H1 (cell line): Measurements from ENCODE around the gene MYL9. TPM values are rescaled to one million over a fixed set of nuclear protein-coding genes. Genes with fewer than 3 reads are reported as not detected.

Source experiments
- CTCF ChIA-PET: fragments of 300-600 bp; sonication (Branson Sonifier 250); formaldehyde crosslinking; loops from one replicate; lab custom pipeline; 2021; ENCODE audit not compliant: partially characterized antibody; lab: Charles Lee
- POLR2A ChIA-PET: fragments of 300-600 bp; sonication (Branson Sonifier 250); formaldehyde crosslinking; loops from one replicate; lab custom pipeline; 2021; ENCODE audit warnings: inconsistent platforms; ENCODE audit not compliant: partially characterized antibody; lab: Charles Lee
- DNase-seq, 2 experiments: peaks; one replicate each; pipeline versions ENCODE4 v3.0.0 to v3.0.0-alpha.2; 2010 to 2022; ENCODE audit warnings: low spot score in 2 of 2, low read depth in 1 of 2, mixed read lengths in 1 of 2
- FAIRE-seq: peaks from 2 replicates; lab custom pipeline; 2011; peaks lifted over from hg19 to GRCh38; lab: Jason Lieb, UNC
- H2AFZ ChIP-seq: 2 replicates; pipeline ENCODE4 v1.8.1; 2012; ENCODE audit warnings: low read length, inconsistent platforms
- H2AK5ac ChIP-seq: 2 replicates; pipeline ENCODE4 v1.6.1; 2013; ENCODE audit warnings: low read depth, low read length
- H2BK120ac ChIP-seq: replicated peaks from 2 replicates; pipeline ENCODE3; 2013; ENCODE audit warnings: low read depth, low read length, inconsistent platforms
- H2BK12ac ChIP-seq: 2 replicates; pipeline ENCODE4 v1.6.1; 2013; ENCODE audit warnings: low read depth, low read length
- H2BK15ac ChIP-seq: 2 replicates; pipeline ENCODE4 v1.6.1; 2013; ENCODE audit warnings: low read length
- H2BK20ac ChIP-seq: 2 replicates; pipeline ENCODE4 v1.6.1; 2013; ENCODE audit warnings: low read length
- H2BK5ac ChIP-seq: 2 replicates; pipeline ENCODE4 v1.6.1; 2013; ENCODE audit warnings: low read depth, low read length
- H3K14ac ChIP-seq: 2 replicates; pipeline ENCODE4 v1.6.1; 2013; ENCODE audit warnings: inconsistent platforms; ENCODE audit not compliant: insufficient read length
- H3K18ac ChIP-seq: 2 replicates; pipeline ENCODE4 v1.6.1; 2013; ENCODE audit warnings: low read length; ENCODE audit errors: extremely low read depth
- H3K23ac ChIP-seq: 2 replicates; pipeline ENCODE4 v1.6.1; 2013; ENCODE audit warnings: inconsistent platforms; ENCODE audit not compliant: insufficient read length
- H3K23me2 ChIP-seq: 2 replicates; pipeline ENCODE4 v1.6.1; 2013; ENCODE audit warnings: low read depth, low read length
- H3K27ac ChIP-seq: 2 replicates; pipeline ENCODE4 v1.6.1; 2011; ENCODE audit warnings: low read depth, low read length, inconsistent platforms
- H3K27me3 ChIP-seq, 4 experiments: replicated peaks in 1 of 4; 1 replicate in 1 of 4; 2 replicates in 3 of 4; pipeline versions ENCODE4 v1.6.1 to v1.8.1; 2011 to 2013; ENCODE audit warnings: low read length in 3 of 4, mild to moderate bottlenecking in 3 of 4, inconsistent platforms in 2 of 4, mixed read lengths in 2 of 4, moderate library complexity in 1 of 4; ENCODE audit not compliant: control insufficient read depth in 3 of 4, insufficient read depth in 3 of 4; ENCODE audit errors: extremely low read depth in 1 of 4
- H3K36me3 ChIP-seq, 4 experiments: 2 replicates each; pipeline versions ENCODE4 v1.6.1 to v1.8.1; 2011 to 2013; ENCODE audit warnings: mild to moderate bottlenecking in 4 of 4, low read length in 3 of 4, moderate library complexity in 2 of 4, control low read depth in 1 of 4, inconsistent platforms in 1 of 4; ENCODE audit not compliant: insufficient read depth in 4 of 4, control insufficient read depth in 2 of 4
- H3K4ac ChIP-seq: replicated peaks from 2 replicates; pipeline ENCODE3; 2013; ENCODE audit warnings: low read length, low read depth, mixed read lengths, inconsistent platforms; ENCODE audit not compliant: insufficient read length
- H3K4me1 ChIP-seq, 4 experiments: replicated peaks in 1 of 4; 1 replicate in 1 of 4; 2 replicates in 3 of 4; pipeline versions ENCODE4 v1.6.1 to v1.8.1; 2011 to 2013; ENCODE audit warnings: low read length in 3 of 4, inconsistent platforms in 2 of 4, mixed read lengths in 1 of 4; ENCODE audit not compliant: insufficient read depth in 4 of 4, control insufficient read depth in 3 of 4
- H3K4me2 ChIP-seq, 2 experiments: 2 replicates each; pipeline versions ENCODE4 v1.6.1 to v1.8.1; 2011 to 2013; ENCODE audit warnings: low read depth in 2 of 2, low read length in 2 of 2, control low read depth in 1 of 2, inconsistent platforms in 1 of 2, mild to moderate bottlenecking in 1 of 2; ENCODE audit not compliant: insufficient read depth in 1 of 2
- H3K4me3 ChIP-seq, 4 experiments: fragments of 200-600, 300-600 bp in 1 of 4; sonication (generic), shearing (Covaris generic), sonication (Bioruptor Twin) in 1 of 4; 2 replicates each; pipeline versions ENCODE4 v1.5.1 to v1.8.1; 2011 to 2016; ENCODE audit warnings: low read length in 4 of 4, low read depth in 3 of 4, control low read depth in 2 of 4, inconsistent platforms in 2 of 4, mild to moderate bottlenecking in 2 of 4, mixed read lengths in 1 of 4, moderate library complexity in 1 of 4; ENCODE audit not compliant: insufficient read depth in 2 of 4; ENCODE audit errors: extremely low read depth in 1 of 4
- H3K56ac ChIP-seq: replicated peaks from 2 replicates; pipeline ENCODE3; 2013; ENCODE audit warnings: low read depth, mild to moderate bottlenecking, mixed read lengths, low read length, inconsistent platforms; ENCODE audit not compliant: insufficient read length
- H3K79me1 ChIP-seq: 2 replicates; pipeline ENCODE4 v1.6.1; 2013; ENCODE audit warnings: low read depth, low read length, control low read depth
- H3K79me2 ChIP-seq, 2 experiments: 2 replicates each; pipeline versions ENCODE4 v1.6.1 to v1.8.1; 2012 to 2013; ENCODE audit warnings: low read length in 2 of 2, mild to moderate bottlenecking in 2 of 2, inconsistent platforms in 1 of 2; ENCODE audit not compliant: insufficient read depth in 2 of 2, control insufficient read depth in 1 of 2
- H3K9ac ChIP-seq, 4 experiments: replicated peaks in 1 of 4; 1 replicate in 1 of 4; 2 replicates in 3 of 4; pipeline versions ENCODE4 v1.6.1 to v1.8.1; 2011 to 2013; ENCODE audit warnings: low read depth in 3 of 4, low read length in 3 of 4, control low read depth in 2 of 4, mild to moderate bottlenecking in 2 of 4, moderate library complexity in 2 of 4, inconsistent platforms in 1 of 4; ENCODE audit errors: extremely low read depth in 1 of 4
- H3K9me3 ChIP-seq, 2 experiments: 2 replicates each; pipeline versions ENCODE4 v1.6.1 to v1.8.1; 2012 to 2013; ENCODE audit warnings: mild to moderate bottlenecking in 2 of 2, moderate library complexity in 2 of 2, control low read depth in 1 of 2, inconsistent platforms in 1 of 2, low read depth in 1 of 2, low read length in 1 of 2, mixed read lengths in 1 of 2; ENCODE audit not compliant: insufficient read depth in 2 of 2
- H4K20me1 ChIP-seq, 2 experiments: replicated peaks in 1 of 2; 2 replicates each; pipeline versions ENCODE3 to v1.8.1; 2011 to 2013; ENCODE audit warnings: inconsistent platforms in 2 of 2, low read length in 2 of 2, mild to moderate bottlenecking in 1 of 2; ENCODE audit not compliant: insufficient read depth in 2 of 2, control insufficient read depth in 1 of 2
- H4K5ac ChIP-seq: 2 replicates; pipeline ENCODE4 v1.6.1; 2013; ENCODE audit warnings: low read length, low read depth, mixed read lengths, inconsistent platforms; ENCODE audit not compliant: insufficient read length
- H4K8ac ChIP-seq: 2 replicates; pipeline ENCODE4 v1.8.0; 2013; ENCODE audit warnings: mild to moderate bottlenecking, moderate library complexity, low read length, inconsistent platforms; ENCODE audit not compliant: insufficient read depth; ENCODE audit errors: extremely low read depth
- H4K91ac ChIP-seq: replicated peaks from 2 replicates; pipeline ENCODE3; 2013; ENCODE audit warnings: low read length, mixed read lengths, inconsistent platforms; ENCODE audit not compliant: insufficient read length
- SUZ12 ChIP-seq: fragments of 200-600 bp; sonication (generic); IDR thresholded peaks from 2 replicates; pipeline ENCODE4 v1.6.1; 2012; ENCODE audit warnings: mild to moderate bottlenecking, inconsistent platforms, low read length, moderate library complexity, mixed read lengths
- WGBS, 2 experiments: shearing (Covaris generic) in 1 of 2; methylation state at CpG; one replicate each; pipeline versions ENCODE4 v1.1.6 to v1.1.7; 2013 to 2015; ENCODE audit warnings: low lambda C conversion rate in 2 of 2, mixed read lengths in 2 of 2, inconsistent platforms in 1 of 2, low coverage in 1 of 2, missing lambda C conversion rate in 1 of 2; ENCODE audit not compliant: insufficient replicate concordance in 2 of 2, insufficient coverage in 1 of 2, insufficient read length in 1 of 2; ENCODE audit errors: extremely low coverage in 1 of 2, missing lambda C conversion rate in 1 of 2; 5-methylcytosine and 5-hydroxymethylcytosine counted together
- polyA plus RNA-seq, 7 experiments: library from polyadenylated mRNA; depleted of rRNA in 3 of 7; stranded (reverse) in 5 of 7; unstranded in 2 of 7; fragments of >200 nt in 5 of 7; fragments of 200-250 nt in 2 of 7; gene quantifications; 1 replicate in 5 of 7; 2 replicates in 1 of 7; 4 replicates in 1 of 7; pipeline versions ENCODE4 v1.2.1 to v1.2.3, GENCODE V29; 2011 to 2013; ENCODE audit warnings: missing spikeins in 2 of 7, mixed read lengths in 2 of 7
- total RNA-seq: library from RNA; stranded (reverse); fragmentation: NEBNext Ultra II Directional; extraction: Animal tissue kit (Norgen Biotek cat#: 25700); gene quantifications from 2 replicates; pipeline ENCODE4 v1.2.1, GENCODE V29; 2021

The MYL9 gene
- total and polyA plus RNA-seq, 2 of the 8 experiments (the other 6 are each of a cell fraction or from before 2014, with no cell fraction given) = 26.8 to 193 TPM

- WGBS, 2 experiments = 83% methylated on average over 1 of the region's 1 CpG; no CpG with 5 or more reads in 1 of the 2 experiments
- TF ChIP-seq SUZ12 = no peak
- Histone ChIP-seq H3K4me3 (no peak overlapping the region), H3K27ac (no peak overlapping the region), H4K91ac (peak overlapping the region; percentile 7), H4K5ac (peak overlapping the region; percentile 31), H3K27me3 (no peaks in the 10 kb centered on the region), H3K36me3 (no peaks in the 10 kb centered on the region; a peak in 1 of 8 replicates), H2BK15ac (no peak overlapping the region; the same call in 1 of the 2 replicates), H2BK5ac (no peak overlapping the region; the same call in 1 of the 2 replicates), H3K79me1 (no peaks in the 10 kb centered on the region; the same call in 1 of the 2 replicates), H3K9me3 (peaks cover 0 to 4% of the 10 kb centered on the region in 2 experiments; a peak in 1 of 4 replicates), H4K20me1 (no peaks in the 10 kb centered on the region), H3K56ac (no peak overlapping the region), H2BK20ac (no peak overlapping the region; the same call in 1 of the 2 replicates), H3K9ac (no peak overlapping the region), H3K14ac (no peak overlapping the region), H3K79me2 (peaks cover 6 to 7% of the 10 kb centered on the region in 2 experiments; a peak in 1 of 4 replicates), H2AFZ (no peak overlapping the region), H2BK120ac (peak overlapping the region; percentile 12), H3K4me2 (peak overlapping the region in 1 of 2 experiments; percentile 63; a peak in 2 of 4 replicates), H2AK5ac (0 out of 2 replicates have a peak overlapping the region, but pooled peaks have one; percentile 6), H4K8ac (no peak overlapping the region), H3K4me1 (peaks cover 6 to 9% (median 8%) of the 10 kb centered on the region in 4 experiments), H2BK12ac (peak overlapping the region; percentile 5), H3K23ac (no peak overlapping the region), H3K18ac (peak overlapping the region; percentile 55; the same call in 1 of the 2 replicates), H3K4ac (no peak overlapping the region), H3K23me2 (peaks cover 5% of the 10 kb centered on the region; the same call in 1 of the 2 replicates)
- POLR2A ChIA-PET = interaction anchor here (0.6 to 1.8 kb wide), 3 partner anchors 35 to 524 kb away, joined by 3 to 5 read pairs (median 3); partner anchors contain the start of gene RAB5IF
- DNase-seq (no peak), FAIRE-seq (no peak)
- CTCF ChIA-PET = interaction anchor here (1.1 to 3.4 kb wide), 3 partner anchors 15 to 61 kb away, joined by 3 to 13 read pairs (median 4); no protein-coding TSS in a partner anchor
These were observed 22.1 kb downstream of the MYL9 start for GRCh38 chr20:36563374-36563773.
